HL-60 (cell line): Measurements from ENCODE around the gene NEUROD1.

ENCODE experiments used
- POLR2AphosphoS5 ChIP-seq: IDR thresholded peaks from 2 replicates; pipeline ENCODE4 v1.6.1; 2012; ENCODE audit warnings: low read depth
- TF ChIP-seq, protein P1 (sequence below): IDR thresholded peaks from one replicate; pipeline ENCODE4 v1.5.1; 2011; ENCODE audit warnings: low read length, control low read depth, inconsistent platforms; ENCODE audit not compliant: insufficient read depth
- TF ChIP-seq, protein P2 (sequence below): IDR thresholded peaks from 2 replicates; pipeline ENCODE4 v1.6.1; 2012; ENCODE audit warnings: low read depth; ENCODE audit not compliant: insufficient replicate concordance

GRCh38 chr2:181678861-181679543 lies 1.3 kb downstream of the NEUROD1 start:
- TF ChIP-seq, protein P1, sequence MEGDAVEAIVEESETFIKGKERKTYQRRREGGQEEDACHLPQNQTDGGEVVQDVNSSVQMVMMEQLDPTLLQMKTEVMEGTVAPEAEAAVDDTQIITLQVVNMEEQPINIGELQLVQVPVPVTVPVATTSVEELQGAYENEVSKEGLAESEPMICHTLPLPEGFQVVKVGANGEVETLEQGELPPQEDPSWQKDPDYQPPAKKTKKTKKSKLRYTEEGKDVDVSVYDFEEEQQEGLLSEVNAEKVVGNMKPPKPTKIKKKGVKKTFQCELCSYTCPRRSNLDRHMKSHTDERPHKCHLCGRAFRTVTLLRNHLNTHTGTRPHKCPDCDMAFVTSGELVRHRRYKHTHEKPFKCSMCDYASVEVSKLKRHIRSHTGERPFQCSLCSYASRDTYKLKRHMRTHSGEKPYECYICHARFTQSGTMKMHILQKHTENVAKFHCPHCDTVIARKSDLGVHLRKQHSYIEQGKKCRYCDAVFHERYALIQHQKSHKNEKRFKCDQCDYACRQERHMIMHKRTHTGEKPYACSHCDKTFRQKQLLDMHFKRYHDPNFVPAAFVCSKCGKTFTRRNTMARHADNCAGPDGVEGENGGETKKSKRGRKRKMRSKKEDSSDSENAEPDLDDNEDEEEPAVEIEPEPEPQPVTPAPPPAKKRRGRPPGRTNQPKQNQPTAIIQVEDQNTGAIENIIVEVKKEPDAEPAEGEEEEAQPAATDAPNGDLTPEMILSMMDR: no peak
- TF ChIP-seq POLR2AphosphoS5: no peak
- TF ChIP-seq, protein P2, sequence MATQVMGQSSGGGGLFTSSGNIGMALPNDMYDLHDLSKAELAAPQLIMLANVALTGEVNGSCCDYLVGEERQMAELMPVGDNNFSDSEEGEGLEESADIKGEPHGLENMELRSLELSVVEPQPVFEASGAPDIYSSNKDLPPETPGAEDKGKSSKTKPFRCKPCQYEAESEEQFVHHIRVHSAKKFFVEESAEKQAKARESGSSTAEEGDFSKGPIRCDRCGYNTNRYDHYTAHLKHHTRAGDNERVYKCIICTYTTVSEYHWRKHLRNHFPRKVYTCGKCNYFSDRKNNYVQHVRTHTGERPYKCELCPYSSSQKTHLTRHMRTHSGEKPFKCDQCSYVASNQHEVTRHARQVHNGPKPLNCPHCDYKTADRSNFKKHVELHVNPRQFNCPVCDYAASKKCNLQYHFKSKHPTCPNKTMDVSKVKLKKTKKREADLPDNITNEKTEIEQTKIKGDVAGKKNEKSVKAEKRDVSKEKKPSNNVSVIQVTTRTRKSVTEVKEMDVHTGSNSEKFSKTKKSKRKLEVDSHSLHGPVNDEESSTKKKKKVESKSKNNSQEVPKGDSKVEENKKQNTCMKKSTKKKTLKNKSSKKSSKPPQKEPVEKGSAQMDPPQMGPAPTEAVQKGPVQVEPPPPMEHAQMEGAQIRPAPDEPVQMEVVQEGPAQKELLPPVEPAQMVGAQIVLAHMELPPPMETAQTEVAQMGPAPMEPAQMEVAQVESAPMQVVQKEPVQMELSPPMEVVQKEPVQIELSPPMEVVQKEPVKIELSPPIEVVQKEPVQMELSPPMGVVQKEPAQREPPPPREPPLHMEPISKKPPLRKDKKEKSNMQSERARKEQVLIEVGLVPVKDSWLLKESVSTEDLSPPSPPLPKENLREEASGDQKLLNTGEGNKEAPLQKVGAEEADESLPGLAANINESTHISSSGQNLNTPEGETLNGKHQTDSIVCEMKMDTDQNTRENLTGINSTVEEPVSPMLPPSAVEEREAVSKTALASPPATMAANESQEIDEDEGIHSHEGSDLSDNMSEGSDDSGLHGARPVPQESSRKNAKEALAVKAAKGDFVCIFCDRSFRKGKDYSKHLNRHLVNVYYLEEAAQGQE: no peak
